Hepatocyte (in vitro differentiated cells): ENCODE data around the gene EPHA5. TPM values are rescaled to one million over a fixed set of nuclear protein-coding genes. Genes with fewer than 3 reads are reported as not detected.

Experiments
- DNase-seq: peaks from one replicate; pipeline ENCODE4 v3.0.0-alpha.2; 2016; ENCODE audit warnings: low spot score
- H2AFZ ChIP-seq: fragments of 200-600 bp; sonication (generic); 2 replicates; pipeline ENCODE4 v1.6.0; 2016; ENCODE audit warnings: antibody characterized with exemption, mild to moderate bottlenecking
- H3K27ac ChIP-seq: fragments of 200-600 bp; sonication (generic); 2 replicates; pipeline ENCODE4 v1.5.1; 2016; ENCODE audit warnings: mild to moderate bottlenecking
- H3K27me3 ChIP-seq: fragments of 200-600 bp; sonication (generic); 2 replicates; pipeline ENCODE4 v1.6.1; 2016
- H3K36me3 ChIP-seq: fragments of 200-600 bp; sonication (generic); replicated peaks from 2 replicates; pipeline ENCODE4 v1.5.1; 2016; ENCODE audit warnings: low read depth; ENCODE audit not compliant: insufficient read depth
- H3K4me1 ChIP-seq: fragments of 200-600 bp; sonication (generic); 2 replicates; pipeline ENCODE4 v1.5.1; 2016; ENCODE audit warnings: mild to moderate bottlenecking, moderate library complexity; ENCODE audit not compliant: insufficient read depth
- H3K4me2 ChIP-seq: fragments of 200-600 bp; sonication (generic); 2 replicates; pipeline ENCODE4 v1.6.0; 2016
- H3K4me3 ChIP-seq: fragments of 200-600 bp; sonication (generic); 2 replicates; pipeline ENCODE4 v1.5.1; 2016; ENCODE audit warnings: mild to moderate bottlenecking
- H3K79me2 ChIP-seq: fragments of 200-600 bp; sonication (generic); 2 replicates; pipeline ENCODE4 v1.6.0; 2017; ENCODE audit warnings: mild to moderate bottlenecking
- H3K9me2 ChIP-seq: fragments of 200-600 bp; sonication (generic); replicated peaks from 2 replicates; pipeline ENCODE4 v1.6.0; 2017; ENCODE audit warnings: mild to moderate bottlenecking; ENCODE audit not compliant: insufficient read depth
- H3K9me3 ChIP-seq: fragments of 200-600 bp; sonication (generic); 2 replicates; pipeline ENCODE4 v1.5.1; 2016; ENCODE audit warnings: low read depth, mild to moderate bottlenecking
- H4K20me1 ChIP-seq: fragments of 200-600 bp; sonication (generic); 2 replicates; pipeline ENCODE4 v1.6.0; 2016; ENCODE audit warnings: mild to moderate bottlenecking; ENCODE audit not compliant: insufficient read depth, poor library complexity, severe bottlenecking
- CTCF ChIP-seq: fragments of 200-600 bp; sonication (generic); IDR thresholded peaks from 2 replicates; pipeline ENCODE4 v1.5.1; 2016; ENCODE audit warnings: antibody characterized with exemption, mild to moderate bottlenecking; ENCODE audit not compliant: poor library complexity
- EZH2 ChIP-seq: fragments of 200-600 bp; sonication (generic); IDR thresholded peaks from 2 replicates; pipeline ENCODE4 v1.6.1; 2016; ENCODE audit warnings: antibody characterized with exemption, mild to moderate bottlenecking, borderline replicate concordance
- EZH2phosphoT487 ChIP-seq: fragments of 200-600 bp; sonication (generic); IDR thresholded peaks from one replicate; pipeline ENCODE4 v1.6.1; 2018; ENCODE audit warnings: antibody characterized with exemption, mild to moderate bottlenecking, low read depth, moderate library complexity; ENCODE audit not compliant: unreplicated experiment, severe bottlenecking
- WGBS: methylation state at CpG from one replicate; pipeline ENCODE4 v1.1.6; 2016; ENCODE audit warnings: low lambda C conversion rate; ENCODE audit errors: missing lambda C conversion rate; 5-methylcytosine and 5-hydroxymethylcytosine counted together
- polyA plus RNA-seq: library from polyadenylated mRNA; unstranded; fragments of >200 nt; fragmentation: Nextera tagmentation; extraction: Ambion mirVana; gene quantifications from 2 replicates; pipeline ENCODE4 v1.2.1, GENCODE V29; 2016
- total RNA-seq: library from RNA; depleted of rRNA; stranded (reverse); fragments of >200 nt; gene quantifications from 2 replicates; pipeline ENCODE4 v1.2.3, GENCODE V29; 2014

EPHA5 gene
- total and polyA plus RNA-seq, 2 experiments from 2014 or later = 0.05 to 0.63 TPM

GRCh38 chr4:65661471-65661870, 8.8 kb downstream of the EPHA5 start:
- no peak for TF ChIP-seq EZH2
- no peak for TF ChIP-seq CTCF
- TF ChIP-seq EZH2phosphoT487 = no peak
- no peak overlapping the region for H2AFZ ChIP-seq
- no peaks in the 10 kb centered on the region for H3K9me3 ChIP-seq
- H3K27me3 ChIP-seq = peaks cover 38% of the 10 kb centered on the region
- H3K79me2 ChIP-seq = no peaks in the 10 kb centered on the region
- H3K4me3 ChIP-seq = no peak overlapping the region
- H3K4me2 ChIP-seq = no peak overlapping the region
- no peaks in the 10 kb centered on the region for H4K20me1 ChIP-seq
- DNase-seq = no peak
- H3K4me1 ChIP-seq = no peaks in the 10 kb centered on the region
- H3K36me3 ChIP-seq = no peaks in the 10 kb centered on the region
- no peak overlapping the region for H3K27ac ChIP-seq
- H3K9me2 ChIP-seq = no peaks in the 10 kb centered on the region
- 78% methylated on average over 1 of the region's 1 CpG for WGBS

- no peak overlapping the region for H3K4me2 ChIP-seq
- no peaks in the 10 kb centered on the region for H3K4me1 ChIP-seq
- H3K27ac ChIP-seq = no peak overlapping the region
- TF ChIP-seq CTCF = no peak
- no peak for TF ChIP-seq EZH2
- no peak for TF ChIP-seq EZH2phosphoT487
- no peaks in the 10 kb centered on the region for H4K20me1 ChIP-seq
- no peak overlapping the region for H3K4me3 ChIP-seq
- H3K79me2 ChIP-seq = no peaks in the 10 kb centered on the region
- no peak for DNase-seq
- no peaks in the 10 kb centered on the region for H3K36me3 ChIP-seq
- H2AFZ ChIP-seq = no peak overlapping the region
- no peaks in the 10 kb centered on the region for H3K9me2 ChIP-seq
- peaks cover 13% of the 10 kb centered on the region for H3K27me3 ChIP-seq
- WGBS = 52% methylated on average over 1 of the region's 1 CpG
- H3K9me3 ChIP-seq = no peaks in the 10 kb centered on the region
Measured at GRCh38 chr4:65658117-65658516, 12.2 kb downstream of the EPHA5 start.

- Histone ChIP-seq H2AFZ (no peak overlapping the region), H3K4me2 (no peak overlapping the region), H3K4me1 (no peaks in the 10 kb centered on the region), H3K9me2 (no peaks in the 10 kb centered on the region), H3K9me3 (no peaks in the 10 kb centered on the region), H3K4me3 (no peak overlapping the region), H3K36me3 (no peaks in the 10 kb centered on the region), H3K79me2 (no peaks in the 10 kb centered on the region), H4K20me1 (no peaks in the 10 kb centered on the region), H3K27me3 (no peaks in the 10 kb centered on the region), H3K27ac (no peak overlapping the region)
- no peak for DNase-seq
- TF ChIP-seq CTCF = no peak
- TF ChIP-seq EZH2 = no peak
- no peak for TF ChIP-seq EZH2phosphoT487
Measured at GRCh38 chr4:65656008-65656407, 14.3 kb downstream of the EPHA5 start.

GRCh38 chr4:65654976-65655375, 15.3 kb downstream of the EPHA5 start:
- Histone ChIP-seq H3K36me3 (no peaks in the 10 kb centered on the region), H3K4me1 (no peaks in the 10 kb centered on the region), H3K79me2 (no peaks in the 10 kb centered on the region), H2AFZ (no peak overlapping the region), H3K4me2 (no peak overlapping the region), H4K20me1 (no peaks in the 10 kb centered on the region), H3K9me3 (no peaks in the 10 kb centered on the region), H3K27me3 (no peaks in the 10 kb centered on the region), H3K9me2 (no peaks in the 10 kb centered on the region), H3K27ac (no peak overlapping the region), H3K4me3 (no peak overlapping the region)
- 76% methylated on average over 1 of the region's 1 CpG for WGBS
- DNase-seq = no peak
- TF ChIP-seq EZH2 (no peak), EZH2phosphoT487 (no peak), CTCF (no peak)
